Prostate gland (tissue), 2 donors: ENCODE data around the gene PRX. TPM values are rescaled to one million over a fixed set of nuclear protein-coding genes. Genes with fewer than 3 reads are reported as not detected.

ENCODE experiments used
- DNase-seq: peaks from one replicate; pipeline ENCODE4 v3.0.0-alpha.2; 2019; ENCODE audit warnings: low spot score
- H3K27ac ChIP-seq, 2 donors: fragments of 200-600 bp; sonication (generic); 2 replicates each; pipeline ENCODE4 v1.5.1; 2017 to 2019
- H3K27me3 ChIP-seq: fragments of 200-600 bp; sonication (generic); replicated peaks from 2 replicates; pipeline ENCODE4 v1.5.1; 2019; ENCODE audit not compliant: insufficient read depth
- H3K36me3 ChIP-seq, 2 donors: fragments of 200-600 bp; sonication (generic); 1 replicate in 1 of 2; 2 replicates in 1 of 2; pipeline versions ENCODE4 v1.5.1 to v1.8.1; 2017 to 2019
- H3K4me1 ChIP-seq: fragments of 200-600 bp; sonication (generic); replicated peaks from 2 replicates; pipeline ENCODE4 v1.5.1; 2019
- H3K4me3 ChIP-seq, 2 donors: fragments of 200-600 bp; sonication (generic); 2 replicates each; pipeline ENCODE4 v1.5.1; 2017 to 2019
- H3K9me3 ChIP-seq: fragments of 200-600 bp; sonication (generic); 2 replicates; pipeline ENCODE4 v1.5.1; 2017
- CTCF ChIP-seq, 4 experiments: fragments of 200-600 bp in 2 of 4; fragments of 450-650 bp in 2 of 4; sonication (generic) in 2 of 4; IDR thresholded peaks; 1 replicate in 3 of 4; 2 replicates in 1 of 4; pipeline ENCODE4 v1.5.1; 2016 to 2019; ENCODE audit warnings: antibody characterized with exemption in 4 of 4, mild to moderate bottlenecking in 2 of 4, moderate library complexity in 2 of 4
- POLR2A ChIP-seq: fragments of 450-650 bp; IDR thresholded peaks from one replicate; pipeline ENCODE4 v1.6.1; 2016; ENCODE audit warnings: antibody characterized with exemption, mild to moderate bottlenecking
- POLR2AphosphoS5 ChIP-seq: sonication (generic); formaldehyde crosslinking; IDR thresholded peaks from one replicate; pipeline ENCODE4 v1.6.1; 2017; ENCODE audit warnings: antibody characterized with exemption
- WGBS: methylation state at CpG from one replicate; pipeline ENCODE4 v1.1.5; 2018; 5-methylcytosine and 5-hydroxymethylcytosine counted together
- intact Hi-C: fragments of 100-400 bp; cut with DNase I; formaldehyde crosslinking; loops from one replicate; pipeline ENCODE4 v1.14.2; 2022
- total RNA-seq, 2 donors: library from RNA; depleted of rRNA; stranded (reverse); fragments of >200 nt; gene quantifications; one replicate each; pipeline ENCODE4 v1.1.0, GENCODE V29; 2016

PRX gene
- total RNA-seq, 2 donors from 2014 or later = 4.1 to 10.7 TPM

- WGBS = 86% methylated on average over 10 of the region's 12 CpGs
- H3K9me3 ChIP-seq = no peaks in the 10 kb centered on the region
- intact Hi-C loops = no loop called here
- H3K4me3 ChIP-seq = no peak overlapping the region
- H3K4me1 ChIP-seq = no peaks in the 10 kb centered on the region
- TF ChIP-seq POLR2AphosphoS5 (no peak), POLR2A (no peak), CTCF (IDR thresholded peaks at IDR 0.05) (no peak)
- H3K36me3 ChIP-seq = peaks cover 0 to 4% of the 10 kb centered on the region in 2 donors
- no peaks in the 10 kb centered on the region for H3K27me3 ChIP-seq
- no peak for DNase-seq
- H3K27ac ChIP-seq = no peak overlapping the region
Observed at GRCh38 chr19:40369797-40370196, 43.4 kb downstream of the PRX start.

GRCh38 chr19:40367577-40368434, 45.4 kb downstream of the PRX start:
- WGBS = 78% methylated on average over 15 of the region's 16 CpGs
- intact Hi-C loops = no loop called here
- H3K4me1 ChIP-seq = no peaks in the 10 kb centered on the region
- H3K27ac ChIP-seq = no peak overlapping the region
- no peaks in the 10 kb centered on the region for H3K9me3 ChIP-seq
- no peak for DNase-seq
- H3K27me3 ChIP-seq = no peaks in the 10 kb centered on the region
- H3K4me3 ChIP-seq = no peak overlapping the region
- TF ChIP-seq POLR2A = no peak
- no peak for TF ChIP-seq CTCF (IDR thresholded peaks at IDR 0.05)
- TF ChIP-seq POLR2AphosphoS5 = no peak
- peaks cover 0 to 4% of the 10 kb centered on the region in 2 donors for H3K36me3 ChIP-seq

GRCh38 chr19:40366697-40367561, 46.2 kb downstream of the PRX start:
- DNase-seq = no peak
- Histone ChIP-seq H3K36me3 (peaks cover 0 to 4% of the 10 kb centered on the region in 2 donors), H3K9me3 (no peaks in the 10 kb centered on the region), H3K4me1 (no peaks in the 10 kb centered on the region), H3K27ac (no peak overlapping the region), H3K27me3 (no peaks in the 10 kb centered on the region), H3K4me3 (no peak overlapping the region)
- WGBS = 62% methylated on average over 25 of the region's 27 CpGs
- no peak for TF ChIP-seq CTCF (IDR thresholded peaks at IDR 0.05)
- TF ChIP-seq POLR2AphosphoS5 = no peak
- TF ChIP-seq POLR2A = no peak
- intact Hi-C loops = no loop called here

- DNase-seq = peak; percentile 64
- Histone ChIP-seq H3K4me3 (peak overlapping the region; percentile 16 to 29), H3K27ac (peak overlapping the region; percentile 39 to 48), H3K9me3 (no peaks in the 10 kb centered on the region), H3K27me3 (no peaks in the 10 kb centered on the region), H3K4me1 (no peaks in the 10 kb centered on the region), H3K36me3 (peaks cover 0 to 4% of the 10 kb centered on the region in 2 donors)
- intact Hi-C loops = no loop called here
- TF ChIP-seq CTCF (IDR thresholded peaks at IDR 0.05) = no peak
- peak; percentile 50 for TF ChIP-seq POLR2A
- no peak for TF ChIP-seq POLR2AphosphoS5
- WGBS = 9% methylated on average over 28 of the region's 28 CpGs
Observed at GRCh38 chr19:40365613-40366401, 47.4 kb downstream of the PRX start.
